ENCODE results near the gene IFNA17. TPM values are rescaled to one million over a fixed set of nuclear protein-coding genes. Genes with fewer than 3 reads are reported as not detected.
"Not testable (repeated sequence)": the region's sequence is repeated elsewhere in the genome, so short reads cannot be mapped to it uniquely, and the experiment has no call there.

The IFNA17 gene
- total and polyA plus RNA-seq, 3 donors from 2014 or later, result not detected

GRCh38 chr9:21234153-21234687 is 6.2 kb upstream of the IFNA17 start:
- intact Hi-C loops (cut with DNase I; ENCODE audit: low total_unique reads), result no loop called here
- no peaks in the 10 kb centered on the region for H3K27me3 ChIP-seq
- no peaks in the 10 kb centered on the region for H3K36me3 ChIP-seq (ENCODE audit: low read depth, missing control alignments)
- 90% methylated on average over 4 of the region's 4 CpGs; no CpG with 5 or more reads in 1 of the 2 donors for WGBS, 2 donors
- no peaks in the 10 kb centered on the region for H3K4me1 ChIP-seq
- no peaks in the 10 kb centered on the region for H3K9me3 ChIP-seq
- no peak overlapping the region for H3K27ac ChIP-seq
- TF ChIP-seq POLR2A (IDR thresholded peaks at IDR 0.05), result no peak
- TF ChIP-seq CTCF (IDR thresholded peaks at IDR 0.05), result no peak
- no peak for DNase-seq
- H3K4me3 ChIP-seq, result no peak overlapping the region

- H3K4me3 ChIP-seq, result no peak overlapping the region
- no peak overlapping the region for H3K27ac ChIP-seq
- no peaks in the 10 kb centered on the region for H3K36me3 ChIP-seq (ENCODE audit: low read depth, missing control alignments)
- intact Hi-C loops (cut with DNase I; ENCODE audit: low total_unique reads), result no loop called here
- H3K27me3 ChIP-seq, result no peaks in the 10 kb centered on the region
- H3K9me3 ChIP-seq, result no peaks in the 10 kb centered on the region
- WGBS, 2 donors, result 86 to 98% methylated on average over 2 of the region's 2 CpGs
- TF ChIP-seq CTCF (IDR thresholded peaks at IDR 0.05), result no peak
- TF ChIP-seq POLR2A (IDR thresholded peaks at IDR 0.05), result no peak
- no peaks in the 10 kb centered on the region for H3K4me1 ChIP-seq
- DNase-seq, result no peak
These were observed 5.2 kb upstream of the IFNA17 start for GRCh38 chr9:21233258-21233657.

- H3K9me3 ChIP-seq, H3K27ac ChIP-seq: not testable (repeated sequence)
- 85 to 91% methylated on average over 1 of the region's 1 CpG for WGBS, 2 donors
These were observed 10.8 kb downstream of the IFNA17 start, which contains the start of gene IFNA16 for GRCh38 chr9:21217211-21217610. Gene IFNA16, minus strand, starts transcription at chr9:21217311. Its CDS starts 6 bp downstream, at chr9:21217305.

GRCh38 chr9:21213411-21214326 is 14.4 kb downstream of the IFNA17 start:
- H3K4me1 ChIP-seq; H3K27me3 ChIP-seq; H3K36me3 ChIP-seq (ENCODE audit: low read depth, missing control alignments); H3K27ac ChIP-seq; H3K4me3 ChIP-seq; intact Hi-C loops (cut with DNase I; ENCODE audit: low total_unique reads); H3K9me3 ChIP-seq; DNase-seq: not testable (repeated sequence)
- TF ChIP-seq CTCF (IDR thresholded peaks at IDR 0.05), result peak in 1 of 3 experiments; percentile 17
- WGBS, 2 donors, result 49 to 52% methylated on average over 5 of the region's 5 CpGs

More at GRCh38 chr9:21217211-21217610, 10.8 kb downstream of the IFNA17 start, which contains the start of gene IFNA16:
- H3K27me3 ChIP-seq; H3K36me3 ChIP-seq (ENCODE audit: low read depth, missing control alignments); H3K4me3 ChIP-seq; DNase-seq; H3K4me1 ChIP-seq; intact Hi-C loops (cut with DNase I; ENCODE audit: low total_unique reads): not testable (repeated sequence)

GRCh38 chr9:21212160-21212559 is 15.9 kb downstream of the IFNA17 start:
- H3K4me1 ChIP-seq; intact Hi-C loops (cut with DNase I; ENCODE audit: low total_unique reads); H3K4me3 ChIP-seq; H3K36me3 ChIP-seq (ENCODE audit: low read depth, missing control alignments); DNase-seq; H3K27ac ChIP-seq; H3K9me3 ChIP-seq; H3K27me3 ChIP-seq: not testable (repeated sequence)
- WGBS, 2 donors, result 78% methylated on average over 2 of the region's 2 CpGs; no CpG with 5 or more reads in 1 of the 2 donors

GRCh38 chr9:21210782-21211181 is 17.2 kb downstream of the IFNA17 start:
- intact Hi-C loops (cut with DNase I; ENCODE audit: low total_unique reads); H3K36me3 ChIP-seq (ENCODE audit: low read depth, missing control alignments); H3K9me3 ChIP-seq; H3K27ac ChIP-seq; DNase-seq; H3K4me3 ChIP-seq; H3K4me1 ChIP-seq; H3K27me3 ChIP-seq: not testable (repeated sequence)
- WGBS, 2 donors, result 86% methylated on average over 2 of the region's 2 CpGs; no CpG with 5 or more reads in 1 of the 2 donors

Measured in testis (tissue), 3 donors.